GM19193 (cell line): ENCODE measurements around the gene RAPGEF4.

Source experiments
- POLR2A ChIP-seq: IDR thresholded peaks from 4 replicates; pipeline ENCODE4 v1.6.1; 2011; ENCODE audit not compliant: insufficient read depth, insufficient read length; ENCODE audit errors: extremely low read depth

Gene RAPGEF4

DNA sequence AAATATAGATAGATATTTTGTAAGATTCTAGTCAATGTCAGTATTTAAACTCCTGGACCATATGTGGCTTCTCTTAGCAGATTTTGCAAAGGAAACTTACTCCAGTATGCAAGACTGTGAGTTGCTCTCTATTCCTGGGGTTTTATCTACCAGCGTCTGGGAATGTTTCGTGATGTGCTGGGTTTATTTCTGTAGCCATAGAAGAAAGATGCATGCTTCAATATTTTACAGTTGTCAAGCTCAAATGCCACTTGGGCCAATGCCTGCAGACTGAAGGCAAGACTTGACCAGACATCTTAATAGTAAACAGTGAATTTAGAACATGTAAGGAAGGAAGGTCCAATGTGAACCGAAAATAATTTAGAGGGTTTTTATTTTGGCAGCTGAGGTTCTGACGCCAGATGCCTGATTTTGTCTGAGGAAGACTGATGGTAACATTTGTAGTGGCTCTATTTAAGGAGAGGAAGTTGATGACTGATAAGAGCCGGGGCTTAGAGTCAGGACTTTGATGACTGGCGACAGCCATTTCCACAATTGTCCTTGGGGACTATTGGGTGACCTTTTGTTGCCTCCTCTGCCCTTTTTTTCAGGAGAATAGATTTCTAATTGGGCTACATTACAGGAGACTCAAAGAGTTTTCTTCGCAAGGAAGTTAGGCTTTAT, 154.3 kb downstream of the RAPGEF4 start:
- TF ChIP-seq POLR2A = no peak

- no peak for TF ChIP-seq POLR2A
Observed at GRCh38 chr2:172893111-172893510, 157.5 kb downstream of the RAPGEF4 start.

DNA sequence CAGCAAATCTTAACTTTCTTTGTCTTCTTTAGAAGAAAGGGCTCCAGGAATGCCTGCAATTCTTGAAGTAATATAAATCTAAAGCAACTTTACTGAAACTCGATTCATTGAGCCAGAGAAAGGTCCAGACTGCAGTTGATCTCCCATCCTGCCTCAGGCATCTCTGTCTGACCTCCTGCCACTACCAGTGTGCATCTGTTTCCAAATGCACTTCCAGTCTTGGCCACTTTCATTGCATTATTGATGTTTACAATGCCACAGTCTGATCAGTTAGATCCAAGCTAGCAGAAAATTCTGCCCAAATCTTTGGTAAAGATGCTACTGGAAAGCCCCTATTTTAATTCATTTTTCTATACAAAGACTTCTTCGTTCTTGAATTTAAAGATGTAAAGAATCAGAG, 158.0 kb downstream of the RAPGEF4 start:
- no peak for TF ChIP-seq POLR2A

DNA sequence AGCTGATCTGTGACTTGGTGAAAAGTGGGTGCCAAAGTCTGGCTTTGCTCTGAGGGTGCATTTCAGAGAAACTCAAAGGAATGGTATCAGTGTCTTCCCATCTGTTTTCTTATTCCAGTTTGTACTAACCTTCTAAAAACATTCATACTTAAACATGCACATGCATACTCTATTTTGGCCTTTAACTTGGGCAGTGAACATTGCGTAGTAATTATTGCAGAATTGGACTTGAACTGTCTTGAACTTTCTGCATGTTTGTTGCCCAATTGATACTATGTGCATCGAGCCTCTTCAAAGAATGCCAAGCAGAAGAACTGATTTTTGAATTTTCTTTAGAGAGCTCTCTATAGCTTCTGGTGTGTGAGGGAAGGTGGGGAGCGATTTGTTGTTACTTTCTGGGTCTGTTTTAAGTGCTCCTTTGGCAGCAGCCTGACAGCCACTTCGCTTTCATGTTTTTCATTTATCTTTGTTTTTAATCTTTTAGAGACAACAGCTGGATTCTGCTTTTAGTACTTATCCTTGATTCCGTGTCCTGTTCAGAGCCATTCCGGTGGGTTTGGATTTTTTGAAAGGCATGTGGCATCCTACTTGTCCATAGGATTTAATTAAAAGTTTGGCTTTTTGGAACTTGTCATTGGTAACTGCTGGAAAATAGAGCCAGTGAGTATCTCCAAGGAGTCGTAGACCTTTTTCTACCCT, 159.2 kb downstream of the RAPGEF4 start:
- TF ChIP-seq POLR2A = no peak

DNA sequence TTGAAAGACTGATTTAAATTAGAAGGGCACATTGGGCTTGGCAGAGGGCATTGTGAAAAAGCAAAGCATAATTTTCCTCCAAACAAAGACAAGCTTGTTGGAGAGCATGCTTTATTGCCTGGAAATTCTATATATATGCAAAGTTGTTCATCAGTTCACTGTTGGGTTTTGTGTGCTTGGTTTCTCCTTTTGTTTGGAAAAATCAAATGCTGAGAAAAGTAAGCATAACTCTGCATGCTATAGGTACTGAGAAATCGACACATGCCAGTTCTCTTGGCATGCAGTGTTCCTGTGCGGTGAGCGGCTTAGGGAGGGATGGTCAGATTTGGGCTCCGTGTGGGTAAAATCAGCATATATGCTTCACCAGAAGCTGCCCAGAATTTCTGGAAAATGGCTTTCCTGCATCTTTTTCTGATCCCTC, 161.0 kb downstream of the RAPGEF4 start:
- no peak for TF ChIP-seq POLR2A

GRCh38 chr2:172900871-172901270, 165.2 kb downstream of the RAPGEF4 start:
- TF ChIP-seq POLR2A = no peak

GRCh38 chr2:172901913-172902312, 166.3 kb downstream of the RAPGEF4 start:
- TF ChIP-seq POLR2A = no peak

DNA sequence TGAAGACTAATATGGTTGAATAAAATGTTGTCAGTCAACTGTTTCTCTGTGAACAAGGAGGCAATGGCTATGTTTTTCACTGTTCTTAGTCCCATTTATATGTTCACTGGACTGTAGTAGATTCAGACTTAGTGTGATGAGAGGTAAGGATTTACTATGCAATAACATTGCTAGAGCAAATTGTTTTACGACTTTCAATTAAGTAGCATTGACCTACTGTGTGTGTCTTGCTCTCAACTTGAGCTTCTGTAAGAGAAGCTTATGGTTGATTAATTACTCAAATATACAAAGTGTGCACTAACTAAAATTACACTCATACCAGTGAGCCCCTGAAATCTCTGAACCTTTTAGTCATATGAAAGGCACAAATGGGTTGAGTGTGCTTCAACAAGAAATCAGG, 168.6 kb downstream of the RAPGEF4 start:
- no peak for TF ChIP-seq POLR2A

DNA sequence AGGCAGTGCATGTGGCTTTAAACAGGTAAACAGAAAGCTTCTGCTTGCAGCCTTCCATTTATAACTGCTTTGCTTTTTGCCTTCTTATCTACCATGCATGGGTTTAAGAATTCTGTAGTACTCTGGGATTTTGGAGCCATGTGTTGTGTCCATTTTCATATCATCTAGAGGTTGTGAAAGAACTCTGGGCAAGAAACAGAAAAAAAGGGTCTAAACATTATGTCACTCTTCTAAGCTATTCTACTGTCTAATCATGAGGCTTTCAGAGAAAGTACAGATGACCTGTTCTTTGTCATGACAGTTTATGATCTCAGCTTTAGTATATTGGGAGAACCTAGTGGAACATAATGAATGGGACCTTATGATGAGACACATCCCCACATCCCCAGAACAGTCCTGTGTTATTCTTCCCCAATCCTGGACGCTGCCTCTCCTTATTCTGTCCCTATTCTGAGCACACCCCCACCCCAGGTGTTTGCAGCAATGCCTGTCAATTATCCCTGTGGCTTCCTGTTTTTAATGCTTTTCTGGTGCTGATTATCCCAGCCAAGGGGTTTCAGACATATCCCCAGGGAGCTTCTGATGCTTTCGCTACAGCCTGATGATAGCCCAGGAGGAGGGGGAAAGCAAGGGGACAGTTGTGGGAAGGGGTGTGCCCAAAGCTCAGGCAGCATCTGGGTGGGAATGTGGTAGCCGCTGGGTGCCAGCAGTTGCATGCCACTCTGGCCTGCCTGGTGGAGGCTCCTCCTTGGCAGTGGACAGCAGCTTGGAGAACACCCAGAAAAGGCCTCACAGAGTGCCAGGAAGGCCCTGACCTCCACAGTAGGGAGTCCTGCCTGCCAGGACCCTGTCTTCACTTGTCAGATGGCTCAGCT, 170.5 kb downstream of the RAPGEF4 start:
- no peak for TF ChIP-seq POLR2A

DNA sequence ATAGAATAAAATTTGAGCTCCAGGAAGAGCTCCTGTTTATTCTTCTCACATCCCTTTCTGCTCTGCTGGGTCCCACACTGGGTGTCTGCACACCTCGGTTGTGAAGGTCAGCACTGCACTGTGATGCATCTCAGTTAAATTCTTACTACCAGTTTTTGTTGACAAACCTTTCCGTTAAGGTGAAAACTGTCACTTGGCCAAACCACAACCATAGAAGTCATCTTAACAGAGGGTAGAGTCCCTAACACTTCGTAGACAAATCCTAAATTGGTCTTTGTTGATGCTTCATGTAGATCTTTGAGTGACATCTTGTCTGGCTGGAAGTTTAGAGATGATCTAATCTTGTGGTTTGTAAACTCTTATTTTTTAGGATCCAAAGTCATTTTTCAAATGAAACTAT, 172.6 kb downstream of the RAPGEF4 start:
- TF ChIP-seq POLR2A = no peak

DNA sequence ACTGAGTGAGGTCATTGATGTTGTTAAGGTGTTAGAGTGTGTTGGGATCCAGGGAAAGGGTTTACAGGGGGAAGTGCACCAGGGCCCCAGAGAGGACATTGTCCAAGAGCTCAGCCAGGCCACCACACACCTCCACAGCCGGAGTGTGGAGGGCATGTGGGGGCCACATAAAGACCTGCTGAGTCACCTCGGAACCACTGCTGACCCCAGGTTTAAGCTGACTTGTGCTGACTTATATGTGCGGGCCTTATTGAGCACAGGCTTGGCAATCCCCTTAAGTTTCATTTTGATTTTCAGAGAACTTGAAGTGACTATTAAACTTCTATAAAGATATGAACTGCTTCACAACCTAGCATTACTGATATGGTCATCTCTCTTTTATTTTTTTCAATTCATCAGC, 173.8 kb downstream of the RAPGEF4 start:
- TF ChIP-seq POLR2A = no peak

DNA sequence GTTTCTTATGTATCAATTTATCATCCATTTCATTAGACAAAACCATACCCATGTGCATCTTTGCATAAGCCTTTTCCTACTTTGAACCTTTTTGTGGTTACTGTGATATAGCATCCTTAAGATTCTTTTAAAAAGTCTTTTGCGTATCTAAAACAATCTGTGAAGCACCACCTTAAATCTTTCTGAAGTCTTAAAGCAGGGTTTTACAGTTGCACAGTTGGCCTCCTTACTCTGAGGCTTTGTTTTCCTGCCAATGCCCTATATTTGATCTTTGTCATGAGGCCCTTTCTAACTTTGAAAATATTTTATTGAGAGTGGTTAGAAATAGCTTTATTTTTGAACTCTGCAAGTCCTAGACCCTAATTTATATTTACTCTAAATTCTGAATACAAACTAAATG, 176.6 kb downstream of the RAPGEF4 start:
- TF ChIP-seq POLR2A = no peak

DNA sequence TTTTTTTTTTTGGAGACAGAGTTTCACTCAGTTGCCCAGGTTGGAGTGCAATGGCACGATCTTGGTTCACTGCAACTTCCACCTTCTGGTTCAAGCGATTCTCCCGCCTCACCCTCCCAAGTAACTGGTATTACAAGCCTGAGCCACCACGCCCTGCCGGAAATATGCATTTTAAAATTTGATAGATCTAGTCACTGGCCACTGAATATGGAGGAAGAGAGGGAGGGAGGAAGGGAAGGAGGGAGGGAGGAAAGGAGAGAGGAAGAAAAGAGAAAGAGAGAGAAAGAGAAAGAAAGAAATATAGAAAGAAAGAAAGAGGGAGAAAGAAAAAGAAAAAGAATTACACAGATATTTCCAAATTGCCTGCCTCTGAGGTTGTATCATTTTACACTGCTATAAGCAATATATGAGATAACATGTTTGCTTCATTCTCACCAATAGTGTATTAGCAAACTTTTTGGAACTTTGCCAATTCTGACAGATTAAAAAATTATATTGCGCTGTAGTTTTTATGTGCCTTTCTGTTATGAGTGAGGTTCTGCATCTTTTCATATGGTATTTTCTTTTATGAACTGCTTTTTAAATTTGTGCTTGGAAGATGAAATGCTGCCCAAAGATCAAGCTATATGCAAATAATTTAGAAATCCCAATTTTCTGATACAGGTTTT, 178.8 kb downstream of the RAPGEF4 start:
- no peak for TF ChIP-seq POLR2A

DNA sequence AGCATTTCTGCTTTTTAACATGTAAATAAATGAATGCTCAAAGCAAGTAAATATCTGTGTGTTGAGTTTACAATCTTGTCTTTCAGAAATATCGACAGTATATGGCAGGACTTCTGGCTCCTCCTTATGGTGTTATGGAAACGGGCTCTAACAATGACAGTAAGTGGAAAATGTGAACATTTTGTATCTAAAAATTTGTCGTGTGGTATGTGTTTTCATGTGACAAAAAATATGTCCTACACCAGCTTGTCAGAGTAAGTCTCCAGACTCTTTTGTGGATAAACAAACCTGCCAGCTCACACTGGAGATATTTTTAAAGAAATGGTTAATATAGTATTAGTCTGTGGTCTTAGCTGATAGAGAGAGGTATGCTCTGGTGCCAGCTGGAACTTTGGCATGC, 182.1 kb downstream of the RAPGEF4 start:
- no peak for TF ChIP-seq POLR2A

- TF ChIP-seq POLR2A = no peak
Observed at GRCh38 chr2:172919732-172920131, 184.1 kb downstream of the RAPGEF4 start.
